GM18867 (cell line): ENCODE data around the gene DGCR2.

Experiments
- ATAC-seq: cut with Tn5 transposase; IDR thresholded peaks from one replicate; pipeline ENCODE4 v1.9.1; 2021; ENCODE audit warnings: mild to moderate bottlenecking, moderate library complexity; ENCODE audit not compliant: unreplicated experiment

The DGCR2 gene

GRCh38 chr22:19109198-19110063, 12.8 kb downstream of the DGCR2 start:
- peak; percentile 82 for ATAC-seq

GRCh38 chr22:19108807-19109197, 13.4 kb downstream of the DGCR2 start:
- no peak for ATAC-seq

DNA sequence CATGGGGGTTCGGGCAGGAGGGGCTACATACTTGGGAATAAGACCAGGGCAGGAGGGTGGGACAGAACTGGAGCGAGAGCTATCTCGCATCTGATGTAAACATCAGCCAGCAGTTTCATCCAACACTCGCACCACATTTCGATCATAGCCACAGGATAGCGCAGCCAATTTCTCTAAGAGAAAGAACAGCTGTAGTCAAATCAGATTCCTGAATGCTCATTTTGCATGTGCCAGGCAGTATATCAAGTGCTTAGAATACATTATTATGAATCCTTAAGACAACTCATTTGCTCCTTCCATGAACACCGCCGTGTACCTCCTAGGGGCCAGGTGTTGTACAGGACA, 14.5 kb downstream of the DGCR2 start:
- ATAC-seq: no peak

DNA sequence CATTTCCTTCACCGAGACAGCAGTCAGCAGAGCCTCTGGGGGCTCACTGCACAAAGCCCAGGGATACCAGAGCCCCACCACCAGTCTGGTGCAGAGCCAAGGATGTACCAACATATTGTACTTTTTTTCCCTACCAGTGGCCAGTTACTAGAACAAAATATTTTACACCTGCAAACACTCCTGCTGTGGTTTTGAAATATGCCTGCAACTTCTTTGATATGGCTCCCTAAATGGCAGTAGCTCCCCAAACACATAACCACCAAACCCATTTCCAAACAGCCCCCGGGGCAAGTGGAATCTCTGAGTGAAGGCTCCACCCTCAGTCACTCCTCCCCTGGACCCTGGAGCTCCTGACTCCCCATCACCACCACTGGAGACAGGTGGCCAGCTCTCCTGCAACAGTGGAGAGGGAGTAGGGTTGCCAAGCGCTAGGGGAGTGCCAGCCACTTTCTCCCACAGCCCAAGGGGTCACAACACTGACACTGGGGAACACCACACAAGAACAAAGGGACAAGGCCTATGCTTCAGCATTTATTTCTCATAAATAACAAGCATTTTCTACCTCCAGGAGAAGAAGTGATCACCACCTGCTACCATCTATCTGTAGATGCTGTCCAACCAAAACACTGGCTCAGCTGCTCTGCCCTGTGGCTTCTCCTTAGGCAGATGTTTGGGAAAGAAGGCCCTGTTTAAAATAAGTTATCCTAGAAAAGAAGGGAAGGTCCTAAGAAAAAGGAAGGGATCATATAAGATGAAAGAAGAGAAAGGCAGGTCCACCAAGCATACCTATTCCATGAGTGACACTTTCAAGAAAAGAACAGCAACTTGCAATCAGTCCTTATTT, 15.1 kb downstream of the DGCR2 start:
- ATAC-seq: no peak

DNA sequence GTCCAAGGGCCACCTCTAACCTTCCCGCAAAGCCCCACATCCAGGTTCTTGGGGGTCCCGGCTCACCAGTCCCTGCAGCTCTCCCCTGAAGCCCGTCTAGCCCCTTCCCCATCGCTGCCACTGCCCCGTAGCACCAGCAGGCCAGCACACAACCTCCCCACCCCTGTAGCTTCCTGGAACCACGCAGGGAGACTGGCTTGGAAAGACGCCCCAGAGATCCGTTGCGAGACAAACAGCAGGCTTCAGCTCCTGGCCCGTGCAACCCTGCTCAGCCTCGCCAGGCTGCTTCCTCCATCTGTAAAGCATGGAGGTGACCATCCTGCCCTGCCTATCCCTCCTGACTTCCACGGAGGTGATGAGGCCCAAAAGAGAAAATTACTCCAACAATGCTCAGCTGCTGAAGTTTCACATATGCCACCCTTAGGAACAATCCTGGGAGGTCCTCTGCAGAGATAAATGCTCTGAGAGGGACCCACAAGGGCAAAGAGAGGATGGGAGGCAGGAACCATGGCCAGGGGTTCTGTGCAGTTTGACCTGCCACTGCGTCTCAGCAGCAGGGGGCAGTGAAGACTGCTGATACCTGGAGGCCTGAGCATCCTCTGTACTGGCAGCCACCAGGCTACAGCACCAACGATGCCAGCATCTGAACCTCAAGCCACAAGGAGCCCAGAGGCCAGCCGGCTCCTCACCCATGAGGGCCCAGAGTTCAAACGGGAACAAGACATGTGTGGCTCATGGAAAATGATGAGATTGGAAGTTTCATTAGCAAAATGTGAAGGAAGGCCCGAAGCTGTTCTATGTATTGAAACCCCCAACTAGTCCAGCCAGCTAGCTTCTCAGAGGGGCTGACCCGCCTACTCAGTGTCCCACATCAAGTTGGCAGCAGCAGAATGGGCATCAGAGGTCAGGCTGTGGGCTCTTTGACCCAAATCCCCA, 16.1 kb downstream of the DGCR2 start:
- no peak for ATAC-seq

DNA sequence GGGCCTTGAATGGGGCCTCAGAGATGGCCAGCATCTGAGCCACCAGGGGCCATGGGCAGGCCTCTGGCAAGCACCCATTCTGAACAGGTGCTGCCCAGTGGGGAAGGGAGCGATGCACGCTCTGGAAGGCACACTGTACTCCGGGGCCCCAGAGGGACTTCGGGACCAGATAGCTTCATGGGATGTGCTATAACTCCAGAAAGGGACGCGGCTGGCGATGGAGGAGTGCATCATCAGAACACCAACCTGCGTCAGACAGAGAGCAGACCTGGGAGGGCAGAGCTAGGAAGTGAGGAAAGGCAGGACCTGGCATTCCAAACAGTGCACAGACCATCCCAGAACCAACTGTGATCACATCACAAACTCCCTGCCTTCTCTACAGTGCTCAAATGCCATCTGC, 16.8 kb downstream of the DGCR2 start:
- ATAC-seq: no peak

GRCh38 chr22:19103880-19104821, 18.1 kb downstream of the DGCR2 start:
- ATAC-seq: no peak

- ATAC-seq: no peak
Observed at GRCh38 chr22:19098157-19098556, 24.1 kb downstream of the DGCR2 start.

DNA sequence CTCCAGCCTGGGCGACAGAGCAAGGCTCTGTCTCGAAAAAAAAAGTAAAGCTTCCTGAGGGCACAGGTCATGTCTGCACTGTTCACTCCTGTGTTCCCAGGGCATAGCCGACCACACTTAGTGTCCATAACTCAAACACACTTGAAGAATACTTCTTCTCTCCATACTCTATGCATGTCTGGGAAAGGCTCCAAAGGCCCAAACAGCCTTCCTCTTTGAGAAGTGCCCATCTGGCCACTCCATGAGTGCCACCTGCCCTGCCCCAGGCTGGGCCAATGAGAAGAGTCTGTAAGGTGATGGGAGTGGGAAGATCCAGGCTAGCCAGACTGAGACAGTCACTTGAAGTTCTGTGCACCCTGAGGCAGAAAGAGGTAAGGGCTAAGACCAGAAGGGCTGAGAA, 24.7 kb downstream of the DGCR2 start:
- no peak for ATAC-seq

DNA sequence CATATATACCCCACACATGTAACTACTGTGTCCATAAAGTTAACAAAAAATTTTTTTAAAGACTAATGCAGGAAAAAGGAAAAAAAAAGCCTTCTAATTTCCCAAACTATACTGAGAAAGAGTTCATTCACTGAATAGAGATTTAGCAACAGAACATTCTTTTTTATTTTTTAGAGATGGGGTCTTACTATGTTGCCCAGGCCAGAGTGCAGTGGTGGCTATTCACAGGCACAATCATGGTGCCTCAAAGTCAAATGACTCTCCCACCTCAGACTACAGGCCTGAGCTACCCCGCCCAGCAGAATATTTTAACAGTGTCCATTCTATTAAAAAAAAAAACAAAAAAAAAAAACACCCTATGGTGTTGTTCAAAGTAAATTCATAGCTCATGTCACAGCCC, 25.7 kb downstream of the DGCR2 start:
- ATAC-seq: no peak

DNA sequence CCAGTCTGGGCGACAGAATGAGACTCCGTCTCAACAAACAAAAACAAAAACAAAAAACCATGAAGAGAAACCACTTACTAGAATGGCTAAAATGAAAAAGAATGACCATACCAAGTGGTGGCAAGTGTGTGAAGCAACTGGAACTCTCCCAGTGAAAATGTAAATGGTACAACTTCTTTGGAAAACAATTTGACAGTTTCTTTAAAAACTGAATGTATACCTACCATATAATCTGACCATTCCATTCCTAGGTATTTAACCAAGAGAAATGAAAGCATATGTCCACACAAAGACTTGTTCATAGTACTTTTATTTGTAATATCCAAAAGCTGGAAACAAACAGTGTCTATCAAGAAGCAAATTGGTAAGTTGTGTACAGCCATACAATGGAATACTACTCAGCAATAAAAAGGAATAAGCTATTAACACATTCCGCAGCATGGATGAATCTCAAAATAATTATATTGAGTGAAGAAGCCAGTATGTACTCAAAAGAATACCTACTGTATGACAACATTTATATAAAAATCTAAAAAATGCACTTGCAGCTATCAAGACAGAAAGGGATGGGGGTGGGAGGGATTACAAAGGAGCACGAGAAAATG, 27.7 kb downstream of the DGCR2 start:
- no peak for ATAC-seq

DNA sequence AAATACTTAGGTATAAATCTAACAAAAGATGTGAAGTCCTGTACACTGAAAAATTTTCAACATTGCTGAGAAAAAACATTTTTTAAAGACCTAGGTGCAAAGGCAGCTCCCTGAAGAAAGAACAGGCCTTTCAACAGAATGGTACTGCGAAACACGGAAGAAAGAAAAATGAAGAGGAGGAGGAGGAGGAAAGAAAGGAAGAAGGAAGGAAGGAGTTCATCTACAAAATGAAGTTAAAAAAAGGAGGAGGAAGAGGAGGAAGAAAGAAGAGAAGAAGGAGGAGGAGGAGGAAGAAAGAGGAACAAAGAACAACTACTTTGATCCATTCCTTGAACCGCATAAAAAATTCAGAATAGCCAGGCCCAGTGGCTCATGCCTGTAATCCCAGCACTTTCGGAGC, 29.5 kb downstream of the DGCR2 start:
- no peak for ATAC-seq

DNA sequence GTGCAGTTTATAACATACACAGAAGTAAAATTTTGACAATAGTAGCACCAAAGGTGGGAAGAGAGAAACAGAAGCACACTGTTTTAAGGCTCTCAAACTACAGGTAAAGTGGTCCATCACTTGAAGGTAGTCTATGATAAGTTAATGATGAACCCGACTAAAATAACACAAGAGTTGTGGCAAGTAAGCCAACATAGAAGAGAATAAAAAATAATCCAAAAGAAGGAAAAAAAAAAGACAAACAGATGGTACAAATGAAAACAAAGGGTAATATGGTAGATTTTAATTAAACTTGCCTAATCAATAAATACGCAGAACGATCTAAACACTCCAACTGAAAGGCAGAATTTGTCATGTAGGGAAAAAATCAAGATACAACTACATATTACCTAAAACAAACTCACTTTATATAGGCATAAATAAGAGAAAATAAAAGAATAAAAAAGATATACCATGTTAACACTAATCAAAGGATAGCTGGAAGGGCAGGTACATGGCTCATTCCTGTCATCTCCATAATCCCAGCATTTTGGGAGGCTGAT, 31.6 kb downstream of the DGCR2 start:
- ATAC-seq: no peak

- no peak for ATAC-seq
Observed at GRCh38 chr22:19090183-19090582, 32.0 kb downstream of the DGCR2 start.

DNA sequence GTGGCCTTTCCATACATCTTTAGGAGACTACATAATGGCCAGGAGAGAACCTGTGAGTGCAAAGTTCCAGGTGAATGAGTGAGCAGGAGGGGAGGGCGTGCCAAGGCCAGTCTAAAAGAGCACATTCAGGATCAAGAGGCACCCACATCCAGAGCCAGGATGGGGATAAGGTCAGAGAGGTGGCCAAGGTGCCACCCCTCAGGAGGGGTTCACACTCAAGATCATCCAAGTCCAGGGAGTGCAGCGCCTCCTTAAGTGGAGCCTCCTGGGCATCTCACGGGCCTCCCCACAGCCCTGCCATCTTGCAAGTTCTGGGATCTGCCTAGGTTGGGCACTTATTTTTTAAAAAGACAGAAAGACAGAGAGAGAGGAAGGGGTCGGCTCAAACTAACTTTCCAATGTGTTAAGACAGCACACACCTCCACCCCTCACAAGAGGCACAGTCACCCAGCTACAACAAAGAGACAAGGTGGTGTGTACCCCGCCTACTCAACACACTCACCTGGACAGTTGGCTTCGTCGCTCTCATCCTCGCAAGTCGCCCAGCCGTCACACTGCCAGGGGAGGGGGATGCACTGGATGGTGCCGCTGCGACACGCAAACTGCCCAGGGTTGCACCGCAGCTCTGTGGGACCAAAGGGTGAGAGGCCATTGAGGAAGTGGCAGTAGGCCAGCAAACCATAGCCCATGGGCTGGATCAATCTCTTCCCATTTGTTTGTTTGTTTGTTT, 33.2 kb downstream of the DGCR2 start:
- ATAC-seq: no peak

DNA sequence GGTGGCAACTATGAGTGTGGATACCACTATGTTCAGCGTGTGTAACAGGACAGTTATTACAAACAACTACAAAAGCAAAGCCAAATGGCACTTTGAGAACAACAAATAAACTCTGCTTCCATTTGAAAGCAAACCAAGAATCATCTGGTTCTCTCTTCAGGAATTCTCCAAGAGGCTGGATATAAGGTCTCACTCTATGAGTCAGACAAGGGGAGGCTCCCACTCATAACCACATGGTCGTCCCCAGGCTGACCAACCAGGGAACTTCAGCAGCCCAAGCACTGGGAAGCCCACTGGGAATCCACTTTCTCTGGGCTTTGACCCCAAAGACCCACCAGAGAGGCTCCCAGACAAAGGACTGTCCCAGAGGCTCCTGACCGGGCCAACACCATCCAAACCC, 35.3 kb downstream of the DGCR2 start:
- ATAC-seq: no peak

- no peak for ATAC-seq
Observed at GRCh38 chr22:19086417-19086816, 35.8 kb downstream of the DGCR2 start.

DNA sequence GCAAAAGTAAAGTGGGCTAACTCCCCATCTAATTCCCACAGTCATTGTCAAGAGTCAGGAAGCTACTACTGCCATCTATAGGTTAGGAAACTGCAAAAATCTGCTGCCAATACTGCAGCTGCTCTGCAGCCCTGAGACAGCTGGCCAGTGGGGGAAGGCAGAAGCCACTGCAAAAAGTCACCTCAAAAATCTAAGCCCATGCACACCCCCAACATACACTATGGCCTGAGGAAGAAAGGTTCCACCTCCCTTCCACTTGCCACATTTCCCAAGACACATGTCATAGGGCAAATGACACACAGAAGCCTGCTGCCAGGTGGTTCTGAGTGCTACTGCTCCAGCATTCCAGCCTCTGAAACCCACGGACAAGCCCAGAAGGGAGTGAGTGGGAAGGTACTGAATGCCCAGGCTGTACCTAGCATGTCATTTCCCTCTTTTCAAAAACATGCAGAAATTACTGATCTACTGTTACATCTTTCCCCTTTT, 36.9 kb downstream of the DGCR2 start:
- ATAC-seq: no peak
